ENCODE measurements around the gene ARHGEF28. TPM values are rescaled to one million over a fixed set of nuclear protein-coding genes. Genes with fewer than 3 reads are reported as not detected.

The ARHGEF28 gene
- total RNA-seq, 2 experiments from 2014 or later, result not detected

DNA sequence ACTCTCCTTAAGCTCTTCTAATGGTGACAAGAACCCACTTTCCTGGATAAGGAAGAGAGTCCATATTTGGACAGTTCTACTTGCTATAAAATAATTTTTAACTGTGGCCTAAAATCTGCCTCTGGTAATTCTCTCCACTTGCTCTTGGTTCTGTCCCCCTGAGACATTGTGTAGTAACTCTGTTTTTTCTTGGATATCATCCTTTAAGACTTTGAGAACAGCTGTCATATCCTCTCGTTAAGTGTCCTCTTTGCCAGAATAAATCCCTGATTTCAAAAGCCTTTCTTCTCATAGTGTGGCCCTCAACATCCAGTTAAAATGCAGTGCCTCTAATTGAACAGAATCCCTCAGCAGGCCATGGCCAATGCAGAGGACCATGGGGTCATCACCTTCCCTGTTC is 101.5 kb downstream of the ARHGEF28 start:
- no peaks in the 10 kb centered on the region for H3K36me3 Mint-ChIP-seq
- peaks cover 21% of the 10 kb centered on the region for H3K27me3 Mint-ChIP-seq
- ATAC-seq, result no peak
- DNase-seq, result no peak
- no peaks in the 10 kb centered on the region for H3K9me3 Mint-ChIP-seq (ENCODE audit: low read depth)
- no peaks in the 10 kb centered on the region for H3K4me1 Mint-ChIP-seq
- no peak overlapping the region for H3K27ac Mint-ChIP-seq
- no peak overlapping the region for H3K4me3 Mint-ChIP-seq
- CTCF ChIA-PET, result no interaction called here

- Mint-ChIP-seq H3K9me3 (ENCODE audit: low read depth) (no peaks in the 10 kb centered on the region), H3K4me3 (no peak overlapping the region), H3K36me3 (no peaks in the 10 kb centered on the region), H3K27ac (no peak overlapping the region), H3K4me1 (no peaks in the 10 kb centered on the region), H3K27me3 (peaks cover 20% of the 10 kb centered on the region)
- CTCF ChIA-PET, result no interaction called here
- DNase-seq (no peak), ATAC-seq (no peak)
These were observed 102.7 kb downstream of the ARHGEF28 start for GRCh38 chr5:73728493-73729273.

- Mint-ChIP-seq H3K27ac (no peak overlapping the region), H3K9me3 (ENCODE audit: low read depth) (no peaks in the 10 kb centered on the region), H3K27me3 (peaks cover 19% of the 10 kb centered on the region), H3K4me3 (no peak overlapping the region), H3K36me3 (no peaks in the 10 kb centered on the region), H3K4me1 (no peaks in the 10 kb centered on the region)
- CTCF ChIA-PET, result interaction anchor here (0.5 kb wide), 1 partner anchor 63 kb away, joined by 4 read pairs; no protein-coding TSS in a partner anchor
- no peak for ATAC-seq
- DNase-seq, result no peak
These were observed 103.3 kb downstream of the ARHGEF28 start for GRCh38 chr5:73729329-73729728.

DNA sequence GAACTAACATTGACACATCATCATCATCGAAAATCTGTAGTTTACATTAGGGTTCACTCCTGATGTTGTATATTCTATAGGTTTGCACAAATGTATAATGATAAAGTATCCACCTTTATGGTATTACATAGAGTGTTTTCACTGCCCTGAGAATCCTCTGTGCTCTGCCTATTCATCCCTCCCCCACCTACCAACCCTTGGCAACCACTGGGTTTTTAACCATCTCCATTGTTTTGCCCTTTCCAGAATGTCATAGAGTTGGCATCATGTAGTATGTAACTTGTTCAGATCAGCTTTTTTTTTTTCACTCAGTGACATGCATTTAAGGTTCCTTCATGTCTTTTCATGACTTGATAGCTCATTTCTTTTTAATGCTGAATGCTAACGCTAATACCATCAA is 106.0 kb downstream of the ARHGEF28 start:
- DNase-seq (no peak), ATAC-seq (no peak)
- Mint-ChIP-seq H3K4me1 (no peaks in the 10 kb centered on the region), H3K9me3 (ENCODE audit: low read depth) (no peaks in the 10 kb centered on the region), H3K27ac (no peak overlapping the region), H3K27me3 (peaks cover 13% of the 10 kb centered on the region), H3K4me3 (no peak overlapping the region), H3K36me3 (no peaks in the 10 kb centered on the region)
- CTCF ChIA-PET, result no interaction called here

DNA sequence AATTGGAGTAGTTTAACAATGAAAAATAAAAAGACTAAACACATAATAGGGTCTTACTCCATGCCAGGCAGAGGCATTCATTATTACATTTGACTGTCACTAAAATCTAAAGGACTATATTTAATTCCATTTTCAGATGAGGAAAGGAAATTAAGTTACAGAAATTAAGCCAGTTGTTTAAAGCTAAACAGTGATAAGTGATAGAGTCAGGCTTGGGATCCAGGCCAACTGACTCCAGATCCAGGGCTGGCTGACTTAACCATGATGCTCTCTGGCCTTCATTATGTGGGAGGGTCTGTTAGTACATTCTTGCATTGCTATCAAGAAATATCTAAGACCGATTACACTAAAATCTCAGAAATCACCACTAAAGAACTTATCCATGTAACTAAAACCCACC is 107.2 kb downstream of the ARHGEF28 start:
- ATAC-seq, result no peak
- no peaks in the 10 kb centered on the region for H3K36me3 Mint-ChIP-seq

GRCh38 chr5:73735032-73735734 is 109.2 kb downstream of the ARHGEF28 start:
- Mint-ChIP-seq H3K27ac (no peak overlapping the region), H3K4me3 (no peak overlapping the region), H3K36me3 (no peaks in the 10 kb centered on the region), H3K9me3 (ENCODE audit: low read depth) (no peaks in the 10 kb centered on the region), H3K4me1 (no peaks in the 10 kb centered on the region), H3K27me3 (peaks cover 9% of the 10 kb centered on the region)
- ATAC-seq (no peak), DNase-seq (no peak)
- CTCF ChIA-PET, result no interaction called here

More for the DNA sequence above, 107.2 kb downstream of the ARHGEF28 start:
- Mint-ChIP-seq H3K27me3 (peaks cover 13% of the 10 kb centered on the region), H3K4me3 (no peak overlapping the region), H3K4me1 (no peaks in the 10 kb centered on the region), H3K9me3 (ENCODE audit: low read depth) (no peaks in the 10 kb centered on the region), H3K27ac (no peak overlapping the region)
- CTCF ChIA-PET, result no interaction called here
- DNase-seq, result no peak

GRCh38 chr5:73739650-73740049 is 113.7 kb downstream of the ARHGEF28 start:
- no peaks in the 10 kb centered on the region for H3K9me3 Mint-ChIP-seq (ENCODE audit: low read depth)
- DNase-seq (no peak), ATAC-seq (no peak)
- H3K27ac Mint-ChIP-seq, result no peak overlapping the region
- H3K4me1 Mint-ChIP-seq, result no peaks in the 10 kb centered on the region
- H3K36me3 Mint-ChIP-seq, result no peaks in the 10 kb centered on the region
- H3K4me3 Mint-ChIP-seq, result no peak overlapping the region
- CTCF ChIA-PET, result no interaction called here
- peaks cover 3% of the 10 kb centered on the region for H3K27me3 Mint-ChIP-seq

GRCh38 chr5:73740274-73740790 is 114.3 kb downstream of the ARHGEF28 start:
- DNase-seq (no peak), ATAC-seq (no peak)
- CTCF ChIA-PET, result no interaction called here
- no peak overlapping the region for H3K27ac Mint-ChIP-seq
- no peak overlapping the region for H3K4me3 Mint-ChIP-seq
- peaks cover 10% of the 10 kb centered on the region for H3K27me3 Mint-ChIP-seq
- H3K4me1 Mint-ChIP-seq, result no peaks in the 10 kb centered on the region
- H3K36me3 Mint-ChIP-seq, result no peaks in the 10 kb centered on the region
- no peaks in the 10 kb centered on the region for H3K9me3 Mint-ChIP-seq (ENCODE audit: low read depth)

DNA sequence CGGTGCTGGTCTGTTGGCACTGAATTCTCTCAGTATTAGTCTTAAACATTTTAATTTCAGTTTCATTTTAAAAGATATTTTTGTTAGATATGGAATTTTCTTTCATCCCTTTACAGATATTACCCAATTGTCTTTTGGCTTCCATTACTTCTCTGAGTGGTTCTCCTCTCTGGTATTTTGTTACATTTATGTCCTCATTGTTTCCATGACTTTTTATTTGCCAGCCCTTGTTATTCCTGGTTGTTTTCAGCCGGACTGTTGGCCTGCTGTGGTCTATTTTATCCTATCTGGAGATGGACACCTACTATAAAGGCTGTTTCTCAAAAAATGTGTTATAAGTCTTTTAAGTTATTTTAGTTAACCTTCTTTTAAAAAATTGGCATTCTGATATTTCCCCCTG is 117.2 kb downstream of the ARHGEF28 start:
- ATAC-seq, result no peak

GRCh38 chr5:73745836-73746235 is 119.8 kb downstream of the ARHGEF28 start:
- ATAC-seq (no peak), DNase-seq (no peak)
- H3K4me3 Mint-ChIP-seq, result no peak overlapping the region
- peaks cover 38% of the 10 kb centered on the region for H3K27me3 Mint-ChIP-seq
- no peaks in the 10 kb centered on the region for H3K36me3 Mint-ChIP-seq
- H3K9me3 Mint-ChIP-seq (ENCODE audit: low read depth), result no peaks in the 10 kb centered on the region
- CTCF ChIA-PET, result no interaction called here
- no peak overlapping the region for H3K27ac Mint-ChIP-seq
- no peaks in the 10 kb centered on the region for H3K4me1 Mint-ChIP-seq

More for the DNA sequence above, 117.2 kb downstream of the ARHGEF28 start:
- CTCF ChIA-PET, result no interaction called here
- Mint-ChIP-seq H3K9me3 (ENCODE audit: low read depth) (no peaks in the 10 kb centered on the region), H3K4me3 (no peak overlapping the region), H3K36me3 (no peaks in the 10 kb centered on the region), H3K27ac (no peak overlapping the region), H3K27me3 (peaks cover 26% of the 10 kb centered on the region), H3K4me1 (no peaks in the 10 kb centered on the region)
- no peak for DNase-seq

GRCh38 chr5:73746608-73747007 is 120.6 kb downstream of the ARHGEF28 start:
- H3K27ac Mint-ChIP-seq, result no peak overlapping the region
- no peak for DNase-seq
- H3K4me1 Mint-ChIP-seq, result peaks cover 2% of the 10 kb centered on the region
- no peaks in the 10 kb centered on the region for H3K9me3 Mint-ChIP-seq (ENCODE audit: low read depth)
- CTCF ChIA-PET, result no interaction called here
- no peak for ATAC-seq
- H3K36me3 Mint-ChIP-seq, result no peaks in the 10 kb centered on the region
- H3K27me3 Mint-ChIP-seq, result peaks cover 46% of the 10 kb centered on the region
- H3K4me3 Mint-ChIP-seq, result no peak overlapping the region

DNA sequence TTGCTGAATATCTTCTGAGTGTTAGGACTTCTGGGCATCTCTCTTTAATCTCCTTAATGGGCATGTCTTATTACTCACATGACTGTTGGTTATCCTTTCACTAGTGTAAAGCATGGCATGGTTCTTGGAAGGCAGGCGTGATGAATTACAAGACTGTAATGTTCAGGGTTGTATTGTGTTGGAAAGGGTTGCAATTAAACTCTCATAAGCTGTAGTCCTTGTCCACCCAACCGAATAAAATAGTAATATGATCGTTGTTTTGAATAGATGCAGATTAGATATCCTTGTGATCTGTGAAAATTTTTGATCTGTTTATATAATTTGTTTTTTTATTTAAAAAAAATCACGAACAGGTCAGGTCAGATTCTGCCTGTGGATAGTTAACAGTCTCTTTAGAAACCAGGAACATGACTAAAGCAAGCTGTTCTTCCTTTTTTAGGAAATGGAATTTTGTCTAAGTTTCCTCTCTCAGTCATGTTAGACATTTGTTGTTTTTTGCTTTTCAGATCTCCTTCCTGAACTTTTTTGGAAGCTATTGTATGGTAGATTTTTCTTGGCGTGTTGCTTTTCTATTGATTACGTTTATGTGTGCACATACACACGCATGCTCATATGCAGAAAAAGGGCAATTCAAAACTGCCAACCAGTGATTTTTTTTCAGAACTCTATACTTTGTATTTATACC is 121.8 kb downstream of the ARHGEF28 start:
- ATAC-seq, result no peak
- CTCF ChIA-PET, result no interaction called here

GRCh38 chr5:73748510-73749400 is 122.8 kb downstream of the ARHGEF28 start:
- Mint-ChIP-seq H3K4me1 (peaks cover 7% of the 10 kb centered on the region), H3K9me3 (ENCODE audit: low read depth) (no peaks in the 10 kb centered on the region), H3K27ac (no peak overlapping the region), H3K36me3 (no peaks in the 10 kb centered on the region), H3K27me3 (peaks cover 55% of the 10 kb centered on the region), H3K4me3 (no peak overlapping the region)
- ATAC-seq (no peak), DNase-seq (no peak)
- CTCF ChIA-PET, result interaction anchor here (0.6 kb wide), 1 partner anchor 55 kb away, joined by 3 read pairs; no protein-coding TSS in a partner anchor

More for the DNA sequence above, 121.8 kb downstream of the ARHGEF28 start:
- DNase-seq, result no peak
- no peaks in the 10 kb centered on the region for H3K36me3 Mint-ChIP-seq
- no peak overlapping the region for H3K27ac Mint-ChIP-seq
- no peak overlapping the region for H3K4me3 Mint-ChIP-seq
- H3K4me1 Mint-ChIP-seq, result peaks cover 7% of the 10 kb centered on the region
- H3K27me3 Mint-ChIP-seq, result peaks cover 55% of the 10 kb centered on the region
- no peaks in the 10 kb centered on the region for H3K9me3 Mint-ChIP-seq (ENCODE audit: low read depth)

Data from activated CD8-positive, alpha-beta memory T cell treated with anti-CD3 and anti-CD28 coated beads, Interleukin-2, amount 10 ng/mL, durations not matched to agents 7 days and 5 days (primary cell).